Activated T-helper 17 cell treated with anti-CD3 and anti-CD28 coated beads, Interleukin-2, amount 50 U/mL, for 72 hours (primary cell): Measurements from ENCODE around the gene MFAP1. TPM values are rescaled to one million over a fixed set of nuclear protein-coding genes. Genes with fewer than 3 reads are reported as not detected.
"Not testable (repeated sequence)": the region's sequence is repeated elsewhere in the genome, so short reads cannot be mapped to it uniquely, and the experiment has no call there.

Experiments
- ATAC-seq: fragments of 150-1000 bp; cut with Tn5 transposase; replicated peaks from 2 replicates; pipeline ENCODE4 v1.10.0; 2021; ENCODE audit warnings: mild to moderate bottlenecking, moderate library complexity
- H3K27ac Mint-ChIP-seq: one replicate; pipeline ENCODE4 v1.8.0; 2022; ENCODE audit warnings: mixed read lengths
- H3K27me3 Mint-ChIP-seq: one replicate; pipeline ENCODE4 v1.8.0; 2022; ENCODE audit warnings: mixed read lengths
- H3K36me3 Mint-ChIP-seq: one replicate; pipeline ENCODE4 v1.8.0; 2022; ENCODE audit warnings: low read depth, mild to moderate bottlenecking, mixed read lengths
- H3K4me1 Mint-ChIP-seq: one replicate; pipeline ENCODE4 v1.8.0; 2022; ENCODE audit warnings: mixed read lengths
- H3K4me3 Mint-ChIP-seq: one replicate; pipeline ENCODE4 v1.8.0; 2022; ENCODE audit warnings: mild to moderate bottlenecking, mixed read lengths
- H3K9me3 Mint-ChIP-seq: one replicate; pipeline ENCODE4 v1.8.0; 2022; ENCODE audit warnings: mixed read lengths
- total RNA-seq, 2 donors: library from RNA; stranded (reverse); gene quantifications; one replicate each; pipeline ENCODE4 v1.2.3, GENCODE V29; 2022

The MFAP1 gene
- total RNA-seq = 10 to 100 TPM; 46.5 to 63.4 TPM

GRCh38 chr15:43824302-43825246 lies at the start of gene MFAP1:
TSS of gene MFAP1 (minus strand) at chr15:43824690. CDS start at chr15:43824569, 121 bp downstream.
- H3K27me3 Mint-ChIP-seq = no peaks in the 10 kb centered on the region
- H3K36me3 Mint-ChIP-seq = peaks cover 79% of the 10 kb centered on the region
- H3K27ac Mint-ChIP-seq = peak within 1 kb of the TSS; percentile 95
- ATAC-seq = peak; percentile 82
- H3K4me3 Mint-ChIP-seq = peak within 1 kb of the TSS; percentile 98
- H3K4me1 Mint-ChIP-seq = peaks cover 22% of the 10 kb centered on the region
- no peaks in the 10 kb centered on the region for H3K9me3 Mint-ChIP-seq

- H3K4me1 Mint-ChIP-seq = no peaks in the 10 kb centered on the region
- H3K27ac Mint-ChIP-seq = no peak overlapping the region
- ATAC-seq = no peak
- no peaks in the 10 kb centered on the region for H3K9me3 Mint-ChIP-seq
- peaks cover 83% of the 10 kb centered on the region for H3K36me3 Mint-ChIP-seq
- no peak overlapping the region for H3K4me3 Mint-ChIP-seq
- H3K27me3 Mint-ChIP-seq = no peaks in the 10 kb centered on the region
These were observed 49.2 kb upstream of the MFAP1 start for GRCh38 chr15:43873651-43874050.

GRCh38 chr15:43872416-43873020 lies 48.0 kb upstream of the MFAP1 start:
- no peak overlapping the region for H3K27ac Mint-ChIP-seq
- H3K36me3 Mint-ChIP-seq = peaks cover 83% of the 10 kb centered on the region
- no peaks in the 10 kb centered on the region for H3K9me3 Mint-ChIP-seq
- H3K27me3 Mint-ChIP-seq = no peaks in the 10 kb centered on the region
- no peaks in the 10 kb centered on the region for H3K4me1 Mint-ChIP-seq
- no peak for ATAC-seq
- H3K4me3 Mint-ChIP-seq = no peak overlapping the region

GRCh38 chr15:43871835-43872234 lies 47.3 kb upstream of the MFAP1 start:
- no peak for ATAC-seq
- H3K36me3 Mint-ChIP-seq = peaks cover 83% of the 10 kb centered on the region
- H3K27ac Mint-ChIP-seq = no peak overlapping the region
- H3K9me3 Mint-ChIP-seq = no peaks in the 10 kb centered on the region
- no peaks in the 10 kb centered on the region for H3K4me1 Mint-ChIP-seq
- no peak overlapping the region for H3K4me3 Mint-ChIP-seq
- no peaks in the 10 kb centered on the region for H3K27me3 Mint-ChIP-seq

- no peak overlapping the region for H3K27ac Mint-ChIP-seq
- H3K4me3 Mint-ChIP-seq = no peak overlapping the region
- no peak for ATAC-seq
- peaks cover 80% of the 10 kb centered on the region for H3K36me3 Mint-ChIP-seq
- H3K9me3 Mint-ChIP-seq = no peaks in the 10 kb centered on the region
- H3K27me3 Mint-ChIP-seq = no peaks in the 10 kb centered on the region
- H3K4me1 Mint-ChIP-seq = no peaks in the 10 kb centered on the region
These were observed 43.9 kb upstream of the MFAP1 start for GRCh38 chr15:43868406-43868805.

- no peak overlapping the region for H3K27ac Mint-ChIP-seq
- H3K27me3 Mint-ChIP-seq = no peaks in the 10 kb centered on the region
- no peak for ATAC-seq
- peaks cover 80% of the 10 kb centered on the region for H3K36me3 Mint-ChIP-seq
- H3K9me3 Mint-ChIP-seq = no peaks in the 10 kb centered on the region
- H3K4me1 Mint-ChIP-seq = no peaks in the 10 kb centered on the region
- H3K4me3 Mint-ChIP-seq = no peak overlapping the region
These were observed 42.6 kb upstream of the MFAP1 start for GRCh38 chr15:43867096-43867495.

GRCh38 chr15:43866636-43867035 lies 42.1 kb upstream of the MFAP1 start:
- peaks cover 80% of the 10 kb centered on the region for H3K36me3 Mint-ChIP-seq
- ATAC-seq = not testable (repeated sequence)

GRCh38 chr15:43859546-43859945 lies 35.1 kb upstream of the MFAP1 start:
- H3K27ac Mint-ChIP-seq = no peak overlapping the region
- H3K9me3 Mint-ChIP-seq = no peaks in the 10 kb centered on the region
- H3K36me3 Mint-ChIP-seq = peaks cover 100% of the 10 kb centered on the region
- no peaks in the 10 kb centered on the region for H3K27me3 Mint-ChIP-seq
- no peaks in the 10 kb centered on the region for H3K4me1 Mint-ChIP-seq
- no peak for ATAC-seq
- no peak overlapping the region for H3K4me3 Mint-ChIP-seq

More at GRCh38 chr15:43866636-43867035, 42.1 kb upstream of the MFAP1 start:
- not testable (repeated sequence) for H3K4me3 Mint-ChIP-seq, H3K9me3 Mint-ChIP-seq, H3K27me3 Mint-ChIP-seq, H3K4me1 Mint-ChIP-seq, H3K27ac Mint-ChIP-seq

GRCh38 chr15:43854801-43855200 lies 30.3 kb upstream of the MFAP1 start:
- Mint-ChIP-seq H3K27ac (no peak overlapping the region), H3K27me3 (no peaks in the 10 kb centered on the region), H3K4me3 (no peak overlapping the region), H3K9me3 (no peaks in the 10 kb centered on the region), H3K4me1 (no peaks in the 10 kb centered on the region), H3K36me3 (peaks cover 98% of the 10 kb centered on the region)
- ATAC-seq = no peak

GRCh38 chr15:43852607-43853006 lies 28.1 kb upstream of the MFAP1 start:
- no peak overlapping the region for H3K4me3 Mint-ChIP-seq
- no peaks in the 10 kb centered on the region for H3K4me1 Mint-ChIP-seq
- H3K36me3 Mint-ChIP-seq = peaks cover 98% of the 10 kb centered on the region
- no peak overlapping the region for H3K27ac Mint-ChIP-seq
- ATAC-seq = no peak
- no peaks in the 10 kb centered on the region for H3K27me3 Mint-ChIP-seq
- H3K9me3 Mint-ChIP-seq = no peaks in the 10 kb centered on the region

GRCh38 chr15:43851251-43851650 lies 26.8 kb upstream of the MFAP1 start:
- Mint-ChIP-seq H3K36me3 (peaks cover 98% of the 10 kb centered on the region), H3K27ac (no peak overlapping the region)

GRCh38 chr15:43845421-43845820 lies 20.9 kb upstream of the MFAP1 start:
- Mint-ChIP-seq H3K4me3 (no peak overlapping the region), H3K4me1 (peaks cover 6% of the 10 kb centered on the region), H3K27ac (no peak overlapping the region), H3K36me3 (peaks cover 97% of the 10 kb centered on the region), H3K27me3 (no peaks in the 10 kb centered on the region), H3K9me3 (no peaks in the 10 kb centered on the region)
- ATAC-seq = no peak

More at GRCh38 chr15:43851251-43851650, 26.8 kb upstream of the MFAP1 start:
- no peaks in the 10 kb centered on the region for H3K4me1 Mint-ChIP-seq
- H3K4me3 Mint-ChIP-seq = no peak overlapping the region
- no peaks in the 10 kb centered on the region for H3K27me3 Mint-ChIP-seq
- ATAC-seq = no peak
- H3K9me3 Mint-ChIP-seq = no peaks in the 10 kb centered on the region

- ATAC-seq, H3K9me3 Mint-ChIP-seq, H3K4me1 Mint-ChIP-seq, H3K27me3 Mint-ChIP-seq, H3K27ac Mint-ChIP-seq: not testable (repeated sequence)
- Mint-ChIP-seq H3K36me3 (peaks cover 100% of the 10 kb centered on the region), H3K4me3 (peak overlapping the region; percentile 98)
These were observed 8.0 kb upstream of the MFAP1 start for GRCh38 chr15:43832485-43832884.

- peak overlapping the region; percentile 98 for H3K4me3 Mint-ChIP-seq
- not testable (repeated sequence) for H3K4me1 Mint-ChIP-seq, H3K9me3 Mint-ChIP-seq, ATAC-seq, H3K27ac Mint-ChIP-seq, H3K27me3 Mint-ChIP-seq
- H3K36me3 Mint-ChIP-seq = peaks cover 100% of the 10 kb centered on the region
These were observed 7.1 kb upstream of the MFAP1 start for GRCh38 chr15:43831519-43832052.
